ENCODE data around the gene SYNJ2.

GRCh38 chr6:158050107-158050735, 68.6 kb downstream of the SYNJ2 start:
- no peak for TF ChIP-seq EP300 (IDR thresholded peaks at IDR 0.05; ENCODE audit: borderline replicate concordance)
- no peak for TF ChIP-seq NFIC (IDR thresholded peaks at IDR 0.05)
- TF ChIP-seq TAF1 (IDR thresholded peaks at IDR 0.05; ENCODE audit: low read depth) = no peak
- no peak for TF ChIP-seq FOXM1 (IDR thresholded peaks at IDR 0.05; ENCODE audit: borderline replicate concordance, low read depth)
- TF ChIP-seq MAX (IDR thresholded peaks at IDR 0.05) = no peak
- TF ChIP-seq REST (IDR thresholded peaks at IDR 0.05; ENCODE audit: low read depth) = no peak
- TF ChIP-seq TCF12 (IDR thresholded peaks at IDR 0.05; ENCODE audit: low read depth) = no peak
- TF ChIP-seq YY1 (IDR thresholded peaks at IDR 0.05; ENCODE audit: low read depth) = no peak
- TF ChIP-seq CEBPB (IDR thresholded peaks at IDR 0.05) = no peak
- no peak for TF ChIP-seq USF1 (IDR thresholded peaks at IDR 0.05)
- TF ChIP-seq EGR1 (IDR thresholded peaks at IDR 0.05) = no peak

All from Ishikawa (cell line).